GM21723 (cell line): ENCODE data around the gene FSTL4.

ENCODE experiments used
- ATAC-seq: cut with Tn5 transposase; IDR thresholded peaks from one replicate; pipeline ENCODE4 v1.9.1; 2021; ENCODE audit warnings: mild to moderate bottlenecking, moderate library complexity; ENCODE audit not compliant: unreplicated experiment

Gene FSTL4

DNA sequence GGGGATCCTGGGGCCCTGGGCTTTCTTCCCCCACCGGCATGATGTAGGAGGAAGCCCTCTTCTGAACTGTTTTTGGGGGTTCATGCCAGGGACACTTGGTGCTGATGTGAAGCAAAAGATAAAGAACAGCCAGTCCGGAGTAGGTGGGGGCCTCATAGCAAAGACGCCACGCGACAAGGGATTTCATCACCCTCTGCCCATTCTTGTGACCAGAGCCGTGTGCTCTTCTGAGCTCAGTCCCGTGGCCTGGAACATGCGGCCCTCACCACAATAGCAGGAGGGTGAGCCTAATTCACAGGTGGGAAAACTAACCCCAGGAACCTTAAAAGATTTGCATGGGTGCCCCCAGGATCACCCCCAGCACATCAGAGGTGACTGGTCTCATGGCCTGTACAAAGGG, 334.6 kb downstream of the FSTL4 start:
- ATAC-seq, result no peak

DNA sequence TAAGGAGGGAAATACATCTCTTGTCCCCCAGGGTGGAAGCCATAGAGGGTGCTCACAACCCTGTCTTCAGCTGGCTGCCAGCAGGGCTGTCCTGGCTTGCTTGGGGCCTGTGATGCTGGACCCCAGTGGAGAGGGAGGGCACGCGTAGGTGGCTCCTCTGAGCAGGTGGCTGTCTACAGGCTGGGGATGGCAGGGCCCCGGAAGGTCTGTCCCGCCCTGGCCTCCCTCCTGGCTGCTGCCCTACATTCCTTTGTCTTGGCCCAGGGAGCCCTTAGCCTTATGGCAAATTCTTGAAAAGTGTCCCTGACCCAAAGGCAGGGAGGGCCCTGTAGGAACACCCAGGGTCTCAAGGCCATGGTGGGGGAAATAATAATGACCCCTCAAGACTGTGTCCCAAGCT, 336.2 kb downstream of the FSTL4 start:
- no peak for ATAC-seq

DNA sequence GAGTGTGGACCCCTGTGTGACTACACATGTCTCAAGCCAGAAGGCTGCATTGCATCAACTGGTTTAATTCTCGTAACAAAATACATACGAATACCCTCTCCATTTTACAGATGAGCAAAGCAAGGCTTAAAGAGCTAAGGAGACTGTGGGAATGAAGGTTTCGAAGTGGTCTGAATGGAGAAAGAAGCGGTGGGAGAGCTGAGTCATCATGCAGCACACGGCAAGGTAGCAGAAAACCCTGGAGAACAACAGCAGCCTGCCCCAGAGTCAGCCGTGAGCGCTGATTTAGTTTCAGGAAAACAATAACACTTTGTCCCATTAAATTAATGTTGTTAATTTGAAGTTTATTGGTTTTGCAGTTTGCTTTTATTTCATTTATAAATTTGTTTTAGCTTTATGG, 336.7 kb downstream of the FSTL4 start:
- no peak for ATAC-seq

DNA sequence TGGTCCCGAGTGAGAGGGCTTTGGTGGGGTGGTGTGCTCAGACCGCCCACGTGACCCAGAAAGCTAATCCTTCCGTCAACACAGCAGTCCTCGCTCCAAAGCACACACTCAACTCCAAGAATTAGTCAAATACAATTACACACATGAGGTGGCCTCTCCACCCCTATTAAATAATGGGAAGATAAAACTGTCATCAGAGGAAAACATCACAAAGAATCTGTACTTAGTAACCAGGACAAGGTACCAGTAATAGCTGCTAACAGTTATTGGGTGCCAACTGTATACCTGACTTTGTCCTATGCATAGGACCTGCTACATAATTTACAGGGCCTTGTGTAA, 337.8 kb downstream of the FSTL4 start:
- no peak for ATAC-seq

DNA sequence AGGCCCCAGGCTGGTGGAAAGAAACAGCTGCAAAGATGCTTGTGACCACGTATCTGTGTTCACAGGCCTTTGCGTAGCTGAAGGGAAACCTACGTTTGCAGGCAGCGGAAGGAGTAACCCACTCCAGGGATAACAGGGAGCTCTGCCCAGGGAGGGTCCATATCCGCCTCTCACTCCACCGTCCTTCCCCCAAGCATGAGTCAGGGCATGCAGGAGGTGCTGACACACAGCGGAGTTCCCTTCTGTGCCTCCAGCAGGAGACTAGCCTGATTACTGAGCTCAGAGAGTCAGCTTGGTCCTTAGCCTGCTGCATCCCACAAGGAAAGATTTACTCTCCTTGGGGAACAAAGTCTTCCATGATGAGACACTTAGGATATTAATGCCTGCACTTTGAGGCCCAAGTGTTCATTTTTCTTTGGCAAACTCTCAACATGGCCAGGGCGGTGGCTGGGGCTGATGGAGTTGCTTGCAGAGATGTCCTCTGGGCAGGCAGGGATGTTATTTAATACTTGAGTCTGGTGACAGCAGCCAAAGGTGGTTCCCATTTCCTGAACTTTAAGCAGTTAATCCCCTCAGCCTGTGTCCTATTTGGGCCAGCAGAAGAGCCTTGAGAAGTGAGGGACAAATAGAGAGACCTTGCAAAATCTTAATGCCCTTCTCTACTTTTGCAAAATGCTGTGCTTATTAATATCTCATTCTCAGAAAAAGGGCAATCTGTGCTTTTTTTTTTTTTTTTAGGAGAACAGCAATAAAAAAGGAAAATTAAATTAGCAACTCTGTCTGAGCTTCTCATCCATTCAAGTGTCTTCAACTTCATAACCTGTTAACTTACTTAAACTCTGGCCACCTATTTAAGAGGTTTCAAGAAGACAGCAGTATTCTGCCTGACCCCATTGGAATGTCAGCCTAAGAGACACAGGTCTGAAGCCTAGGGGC, 338.4 kb downstream of the FSTL4 start:
- no peak for ATAC-seq

DNA sequence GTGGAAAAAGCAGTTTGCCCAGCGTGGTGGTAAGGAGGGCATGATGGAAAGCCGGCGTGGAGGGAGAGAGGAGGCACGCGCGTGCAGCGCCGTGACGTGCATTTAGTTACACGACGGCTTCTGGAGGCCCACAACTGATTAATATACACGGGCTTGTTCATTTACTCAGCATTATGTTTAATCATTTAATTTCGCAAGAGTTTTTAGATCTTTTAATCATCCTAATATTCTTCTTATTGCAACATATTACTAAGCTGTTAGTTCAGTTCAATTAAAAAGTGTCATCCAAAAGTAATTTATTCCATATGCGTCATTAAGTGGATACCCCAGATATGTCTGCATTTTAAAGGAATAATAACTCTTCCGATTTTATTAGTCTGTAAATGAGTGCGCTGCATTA, 340.0 kb downstream of the FSTL4 start:
- ATAC-seq, result no peak

DNA sequence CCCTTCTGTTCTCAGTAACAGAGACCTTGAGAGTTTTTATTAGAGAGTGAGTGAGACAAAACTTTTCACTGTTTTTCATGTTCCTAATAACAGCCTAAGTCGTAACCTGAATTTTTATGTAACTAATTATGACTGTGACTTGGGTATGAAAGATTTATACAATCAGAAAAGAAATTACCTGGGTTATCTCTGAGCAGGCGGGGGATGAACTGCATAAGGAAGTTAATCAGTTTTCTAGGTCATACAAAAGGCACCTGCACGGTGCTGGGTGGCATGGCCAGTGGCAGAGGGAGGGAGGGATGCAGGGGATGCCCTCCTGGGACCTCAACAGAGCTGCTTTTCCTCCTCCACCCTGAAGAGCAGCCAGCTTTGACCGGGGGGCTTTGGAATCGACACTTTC, 340.7 kb downstream of the FSTL4 start:
- no peak for ATAC-seq

DNA sequence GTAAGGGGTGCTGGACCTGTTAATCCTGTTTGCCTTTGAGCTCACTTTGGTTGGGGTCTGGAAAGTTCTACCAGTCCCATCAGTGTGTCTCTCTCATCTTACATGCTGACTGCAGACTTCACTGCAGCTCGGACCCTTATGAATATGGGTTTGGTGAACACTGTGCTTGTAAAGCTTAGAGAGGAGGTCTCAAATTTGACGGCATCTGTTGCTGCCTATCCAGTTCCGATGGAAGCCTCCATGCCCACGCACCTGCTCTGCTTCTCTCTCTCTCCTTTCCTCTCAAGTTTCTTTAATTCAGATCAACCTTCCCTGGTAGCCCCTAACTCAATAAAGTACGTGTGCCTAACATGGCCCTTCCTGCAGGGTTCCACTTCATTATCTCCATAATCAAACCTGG, 342.6 kb downstream of the FSTL4 start:
- ATAC-seq, result no peak

DNA sequence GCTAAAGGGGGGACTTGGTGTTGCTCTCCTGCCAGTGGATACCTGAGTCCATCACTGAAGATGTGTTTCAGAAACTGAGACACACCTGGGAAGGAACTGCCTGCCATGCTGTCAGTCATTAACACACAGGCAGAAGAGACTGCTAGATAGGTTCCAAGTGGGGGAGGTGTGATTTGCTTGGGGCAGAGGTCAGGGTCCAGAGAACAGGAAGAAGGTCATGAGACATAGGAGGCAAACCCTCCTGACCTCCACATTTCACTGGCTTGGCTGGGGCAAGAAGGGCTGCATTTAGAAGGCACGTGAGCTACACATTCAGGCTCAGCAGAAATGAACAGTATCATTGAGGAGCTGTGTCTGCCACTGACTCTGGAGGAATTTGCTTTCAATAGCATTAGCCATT, 344.7 kb downstream of the FSTL4 start:
- no peak for ATAC-seq

DNA sequence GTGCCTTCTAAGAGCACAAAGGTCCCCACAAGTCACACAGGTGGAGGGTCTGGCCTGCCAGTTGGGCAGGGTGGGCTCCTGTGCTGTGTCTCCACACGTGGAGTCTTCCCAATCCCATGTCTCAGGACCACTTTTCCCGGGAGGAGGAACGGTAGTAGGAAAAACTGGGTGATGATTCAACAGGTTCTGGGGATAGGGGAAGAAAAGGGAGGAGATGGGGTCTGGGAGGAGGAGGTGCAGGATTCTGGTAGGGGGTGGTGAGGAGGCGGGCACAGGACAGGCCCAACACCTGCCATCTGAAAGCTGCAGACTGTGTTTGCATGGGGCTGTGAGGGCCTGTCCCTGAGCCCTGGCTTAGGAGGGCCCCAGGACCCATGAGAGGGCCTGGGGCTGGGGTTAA, 345.4 kb downstream of the FSTL4 start:
- ATAC-seq, result no peak

DNA sequence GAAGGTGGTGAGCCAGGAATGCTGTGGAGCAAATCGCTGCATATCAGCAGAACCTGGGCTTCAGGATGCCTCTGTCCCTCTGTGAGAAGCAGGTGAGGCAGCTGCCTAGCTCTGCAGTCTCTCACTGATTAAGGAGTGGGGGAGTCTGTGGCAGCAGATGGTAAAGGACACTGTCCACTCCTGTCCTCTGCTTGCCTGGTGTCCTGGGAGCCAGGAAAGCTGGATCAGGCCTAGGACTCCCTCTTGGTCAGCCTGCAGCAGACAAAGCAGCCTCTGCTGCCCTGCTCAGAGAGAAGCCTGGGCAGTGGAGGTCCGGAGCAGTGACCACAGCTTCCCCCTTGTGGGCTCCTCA, 345.8 kb downstream of the FSTL4 start:
- ATAC-seq, result no peak

DNA sequence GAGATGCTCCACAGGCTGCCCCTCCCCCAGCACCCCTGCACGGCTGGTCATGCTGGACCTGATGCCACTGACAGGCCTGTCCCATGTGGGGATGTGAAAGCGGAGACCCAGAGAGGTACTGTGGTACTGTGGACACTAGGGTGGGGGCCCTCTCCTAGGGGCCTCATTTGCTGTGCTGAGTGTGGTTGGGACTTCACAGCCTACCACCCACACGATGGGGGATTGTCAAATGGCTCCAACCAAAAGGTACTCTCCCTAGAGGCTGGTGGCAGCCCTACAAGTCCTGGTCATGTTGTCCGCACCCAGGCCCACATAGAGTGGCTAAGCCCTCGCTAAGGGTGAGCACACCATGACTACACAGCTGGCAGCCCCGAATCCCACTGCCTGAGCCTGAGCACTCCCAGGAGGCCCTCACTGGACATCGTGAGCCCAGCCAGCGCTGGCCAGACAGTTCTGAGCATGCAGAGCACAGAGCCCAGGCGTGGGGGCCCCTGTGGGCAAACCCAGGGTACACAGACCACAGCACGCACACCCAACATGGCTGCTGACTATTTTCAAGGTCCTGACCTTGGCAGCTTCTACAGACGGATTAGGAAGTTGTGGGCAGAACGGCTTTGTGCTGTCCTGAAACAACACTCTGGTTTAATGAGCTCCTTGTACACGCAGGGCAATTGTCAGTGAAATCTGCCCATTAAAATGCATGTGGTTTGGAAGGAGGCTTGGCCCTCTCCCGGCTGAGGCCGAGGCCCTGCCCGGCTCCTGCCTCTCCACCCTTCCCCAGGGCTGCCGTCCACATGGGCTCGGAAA, 346.4 kb downstream of the FSTL4 start:
- ATAC-seq, result no peak

DNA sequence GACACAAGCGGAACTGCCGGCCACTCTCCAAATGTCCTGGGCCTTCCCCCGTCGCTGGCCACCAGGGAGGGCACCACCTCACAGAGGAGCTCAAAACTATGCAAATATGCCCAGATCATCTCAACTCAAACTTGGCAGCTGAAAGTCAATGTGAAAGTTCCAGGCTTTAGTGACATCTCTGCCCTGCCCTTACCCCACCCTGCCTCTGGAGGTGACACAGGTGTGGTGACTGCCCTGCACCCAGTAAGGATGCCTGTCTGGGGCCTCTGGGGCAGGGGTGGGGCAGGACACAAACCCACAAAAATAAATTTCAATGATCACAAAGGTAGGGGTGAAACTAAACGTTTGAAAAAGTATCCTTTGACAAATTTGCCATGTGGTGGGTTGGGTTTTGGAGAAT, 347.1 kb downstream of the FSTL4 start:
- ATAC-seq, result no peak

DNA sequence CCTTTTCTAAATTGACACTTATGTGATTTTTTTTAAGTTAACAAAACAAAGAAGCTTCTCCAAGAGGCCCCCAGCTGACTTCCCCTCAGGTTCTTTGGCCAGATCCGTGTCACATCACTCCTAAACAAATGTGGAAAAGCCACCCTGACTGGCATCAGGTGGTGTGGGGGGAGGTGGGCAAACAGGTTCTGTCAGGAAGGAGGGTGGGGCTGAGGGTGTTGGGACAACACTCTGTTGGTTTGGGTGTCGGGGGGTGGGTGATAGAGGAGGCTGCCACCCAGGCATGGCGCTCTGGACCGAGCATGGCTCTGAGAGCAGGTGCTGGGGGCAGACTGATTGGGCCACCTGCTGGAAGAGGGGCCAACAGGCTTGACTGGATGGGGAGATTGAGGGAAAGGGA, 349.7 kb downstream of the FSTL4 start:
- ATAC-seq, result no peak

DNA sequence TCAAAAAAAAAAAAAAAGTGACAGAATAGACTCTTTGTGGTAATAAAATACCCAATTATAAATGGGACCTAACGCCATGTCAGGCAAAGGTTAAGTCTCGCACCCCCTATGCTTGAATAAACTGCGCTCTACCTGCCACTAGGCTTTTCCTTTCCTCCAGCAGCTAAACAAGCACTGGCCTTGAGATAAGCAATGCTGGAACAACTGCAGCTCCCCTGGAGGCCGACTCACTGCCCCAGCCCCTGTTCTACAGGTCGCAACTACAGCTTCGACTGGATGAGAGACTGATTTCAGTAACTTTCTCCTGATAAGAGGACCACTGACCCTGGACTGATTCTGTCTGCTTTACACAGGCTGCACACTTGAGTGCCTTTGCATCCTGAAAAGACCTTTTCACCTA, 350.3 kb downstream of the FSTL4 start:
- ATAC-seq, result no peak

DNA sequence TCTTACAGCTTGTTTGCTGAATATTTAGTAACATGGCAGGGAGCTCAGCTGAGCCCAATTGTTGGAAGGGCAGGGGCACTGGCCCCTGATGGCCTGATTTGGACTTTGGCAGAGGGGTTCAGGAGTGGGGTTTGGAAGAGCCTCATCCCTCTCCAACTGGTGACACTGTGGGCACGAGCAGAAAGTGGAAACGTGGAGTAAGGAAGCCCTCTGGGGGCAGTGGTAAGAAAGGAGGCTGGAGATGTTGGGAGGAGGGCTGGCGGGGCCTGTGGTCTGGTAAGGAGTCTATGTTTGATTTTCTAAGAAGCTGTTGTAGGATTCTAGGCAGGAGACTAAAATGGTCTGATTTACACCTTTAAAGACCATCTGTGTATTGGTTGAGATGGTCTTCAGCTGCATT, 351.6 kb downstream of the FSTL4 start:
- no peak for ATAC-seq

DNA sequence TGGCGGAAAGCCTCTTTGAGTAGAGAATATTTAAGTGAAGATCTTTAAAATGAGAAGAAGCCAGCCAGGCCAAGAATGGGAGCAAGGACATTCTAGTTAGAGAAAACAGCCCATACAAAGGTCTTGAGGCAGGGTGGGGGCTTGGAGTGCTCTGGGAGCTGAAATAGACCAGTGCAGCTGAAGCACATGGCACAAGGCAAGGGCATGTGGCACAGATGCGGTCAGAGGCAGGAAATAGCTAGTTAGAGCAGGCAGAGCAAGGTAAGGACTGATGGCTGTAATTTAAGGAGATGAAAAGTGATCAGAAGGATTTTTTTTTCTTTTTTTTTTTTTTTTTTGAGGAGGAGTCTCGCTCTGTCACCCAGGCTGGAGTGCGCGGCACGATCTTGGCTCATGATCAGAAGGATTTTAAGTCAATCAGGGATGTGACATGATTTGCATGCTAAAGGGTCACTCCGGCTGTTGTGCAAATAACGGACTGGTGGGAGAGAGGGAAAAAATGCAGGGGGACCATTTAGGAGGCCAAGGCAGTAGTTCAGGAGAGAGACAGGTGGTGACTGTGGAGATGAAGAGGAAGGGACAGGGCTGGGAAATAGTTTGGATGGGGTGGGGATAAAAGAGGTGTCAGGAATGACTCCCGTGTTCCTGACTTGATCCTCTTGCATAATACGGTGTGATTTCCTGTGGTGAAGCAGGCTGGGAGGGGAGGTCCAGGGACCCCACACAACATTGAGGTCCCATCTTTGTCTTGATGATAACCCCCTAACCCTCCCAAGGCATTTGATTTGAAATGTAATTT, 352.9 kb downstream of the FSTL4 start:
- no peak for ATAC-seq

DNA sequence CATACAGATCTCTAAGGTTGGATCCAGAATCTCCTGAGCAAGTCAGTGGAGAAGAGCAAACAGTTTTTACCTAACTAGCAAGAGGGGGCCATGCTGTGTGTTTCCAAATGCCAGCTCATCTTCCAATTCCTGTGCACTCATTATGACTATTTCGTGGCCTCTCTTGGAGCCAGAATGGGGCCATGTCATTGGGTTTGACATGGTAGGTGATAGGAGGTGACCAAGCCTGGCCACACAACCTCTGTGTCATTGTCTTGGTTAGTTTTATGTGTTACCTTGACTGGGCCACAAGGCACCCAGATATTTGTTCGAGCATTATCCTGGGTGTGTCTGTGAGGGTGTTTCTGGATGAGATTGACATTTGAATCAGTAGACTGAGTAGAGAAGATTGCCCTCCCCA, 354.4 kb downstream of the FSTL4 start:
- no peak for ATAC-seq

DNA sequence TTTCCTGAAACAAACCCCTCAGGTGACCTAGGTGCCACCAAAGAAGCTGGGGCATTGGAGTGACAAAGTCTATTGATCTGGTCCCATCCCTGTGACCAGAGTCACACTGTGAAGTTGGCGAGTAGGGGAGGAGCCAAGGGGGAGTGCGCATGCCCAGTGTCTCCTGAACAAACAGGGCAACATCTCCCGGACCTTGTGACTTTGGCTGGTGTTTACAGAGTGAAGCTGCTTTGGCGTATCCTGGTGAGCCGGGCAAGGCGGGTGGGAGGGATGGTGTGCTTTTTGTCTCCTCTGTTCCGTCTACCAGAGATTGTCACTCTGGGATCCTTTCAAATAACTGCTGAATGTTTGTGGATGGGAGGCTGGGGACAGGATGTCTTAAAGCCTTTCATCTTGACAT, 356.1 kb downstream of the FSTL4 start:
- no peak for ATAC-seq

DNA sequence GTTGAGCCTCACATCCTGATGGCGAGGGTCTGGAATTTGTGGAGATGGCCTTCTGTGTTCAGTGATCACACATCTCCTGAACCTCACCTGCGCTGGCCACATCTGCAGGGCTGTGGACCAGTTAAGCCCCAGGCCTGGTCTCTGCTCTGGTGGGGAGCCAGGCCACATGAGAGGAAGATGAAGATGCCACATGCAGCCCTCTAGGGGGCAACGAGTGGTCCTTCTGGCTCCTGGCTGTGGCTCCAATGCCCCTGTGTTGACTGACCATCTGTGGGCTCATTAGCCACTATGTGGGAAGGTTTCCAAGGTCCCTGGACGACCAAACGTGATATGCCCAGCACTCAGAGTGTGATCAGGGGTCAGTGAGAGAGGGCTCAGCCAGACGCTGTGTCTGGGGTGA, 357.5 kb downstream of the FSTL4 start:
- ATAC-seq, result no peak

DNA sequence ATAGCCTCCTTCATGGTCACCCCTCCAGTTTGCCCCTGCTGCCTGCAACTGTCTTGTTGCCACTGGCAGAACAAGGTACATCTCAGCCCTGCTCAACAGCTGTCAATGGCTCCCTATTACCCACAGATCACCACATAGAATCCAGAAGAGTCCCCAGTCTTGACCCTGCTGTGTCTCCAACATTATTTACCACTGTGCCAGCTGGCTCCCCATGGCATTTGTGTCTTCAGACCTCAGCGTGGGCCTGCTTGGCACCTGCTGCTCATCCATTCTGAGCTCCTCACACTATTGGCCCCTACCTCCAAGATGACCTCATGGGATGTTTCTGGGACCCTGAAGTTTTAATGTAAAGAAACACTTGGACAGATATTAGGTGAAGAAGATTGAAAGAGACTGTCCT, 358.7 kb downstream of the FSTL4 start:
- ATAC-seq, result no peak

DNA sequence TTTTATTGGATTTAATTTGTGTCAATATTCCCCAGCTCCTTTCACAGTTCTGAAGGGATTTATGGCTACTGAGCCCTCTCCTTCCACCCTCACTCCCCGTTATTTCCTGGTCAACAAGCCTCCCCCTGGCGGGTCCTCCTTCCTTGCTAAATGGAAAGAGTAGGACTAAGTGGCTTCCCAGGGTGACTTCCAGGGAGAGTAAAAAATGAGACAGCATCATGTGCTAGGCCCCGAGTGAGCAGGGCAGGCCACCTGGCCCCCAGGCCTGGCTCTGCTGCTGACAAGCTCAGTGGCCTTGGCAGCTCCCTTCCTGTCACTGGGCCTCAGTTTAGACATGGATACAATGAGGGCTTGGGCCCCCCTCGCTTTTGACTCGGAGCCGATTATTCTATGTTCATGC, 359.3 kb downstream of the FSTL4 start:
- ATAC-seq, result no peak
